HepG2 (cell line): Measurements from ENCODE around the gene ASB8. TPM values are rescaled to one million over a fixed set of nuclear protein-coding genes. Genes with fewer than 3 reads are reported as not detected.

Source experiments
- ATAC-seq: fragments of 200-7000 bp; cut with Tn5 transposase; 3 replicates; pipeline ENCODE4 v1.9.1; 2020; ENCODE audit warnings: mild to moderate bottlenecking, moderate library complexity
- BruUV-seq: library from RNA; stranded (reverse); fragments of 400-500 nt; replicated peaks from 2 replicates; lab custom pipeline; 2021; lab: Mats Ljungman, UMichigan
- CTCF ChIA-PET: fragments of 300-600 bp; formaldehyde crosslinking; extraction: SDS; loops from one replicate; lab custom pipeline; 2021; ENCODE audit warnings: low total read pairs, inconsistent platforms, low intra/inter-chr PET ratio; lab: Yijun Ruan, JAX
- POLR2A ChIA-PET: fragments of 350-600 bp; sonication (Branson Sonifier 250); formaldehyde crosslinking; loops from one replicate; lab custom pipeline; 2020; ENCODE audit warnings: antibody characterized with exemption, inconsistent platforms; lab: Yijun Ruan, JAX
- DNase-seq: peaks from one replicate; pipeline ENCODE4 v3.0.0-alpha.2; 2015; ENCODE audit warnings: low spot score
- FAIRE-seq: peaks from 3 replicates; lab custom pipeline; 2011; peaks lifted over from hg19 to GRCh38; lab: Jason Lieb, UNC
- H2AFZ ChIP-seq: one replicate; pipeline ENCODE4 v1.6.1; 2011; ENCODE audit warnings: low read length, inconsistent platforms
- H3K27ac ChIP-seq: fragments of 300-600 bp; 3 replicates; pipeline ENCODE4 v1.8.0; 2011; ENCODE audit warnings: mixed run types, mild to moderate bottlenecking, mixed read lengths, low read length, inconsistent platforms; ENCODE audit not compliant: insufficient read depth; ENCODE audit errors: extremely low read length
- H3K27me3 ChIP-seq, 2 experiments: fragments of 200-600 bp in 1 of 2; 2 replicates in 1 of 2; 3 replicates in 1 of 2; pipeline versions ENCODE4 v1.6.0 to v1.8.0; 2011; ENCODE audit warnings: low read length in 2 of 2, mild to moderate bottlenecking in 2 of 2, moderate library complexity in 2 of 2, inconsistent platforms in 1 of 2; ENCODE audit not compliant: insufficient read depth in 2 of 2, control insufficient read depth in 1 of 2
- H3K36me3 ChIP-seq, 2 experiments: fragments of 200-600 bp in 1 of 2; replicated peaks in 1 of 2; 2 replicates in 1 of 2; 3 replicates in 1 of 2; pipeline versions ENCODE4 v1.5.1 to v1.8.0; 2011; ENCODE audit warnings: low read length in 2 of 2, inconsistent platforms in 1 of 2; ENCODE audit not compliant: insufficient read depth in 2 of 2, control insufficient read depth in 1 of 2
- H3K4me1 ChIP-seq: 2 replicates; pipeline ENCODE4 v1.5.1; 2012; ENCODE audit warnings: low read length, inconsistent platforms; ENCODE audit not compliant: insufficient read depth
- H3K4me2 ChIP-seq: 2 replicates; pipeline ENCODE4 v1.6.0; 2011; ENCODE audit warnings: low read depth, low read length, inconsistent platforms
- H3K4me3 ChIP-seq, 3 experiments: fragments of 200-600 bp in 1 of 3; sonication (generic), shearing (Covaris generic) in 1 of 3; replicated peaks in 1 of 3; 2 replicates each; pipeline ENCODE4 v1.5.1; 2011 to 2016; ENCODE audit warnings: low read length in 3 of 3, inconsistent platforms in 2 of 3, low read depth in 2 of 3, mild to moderate bottlenecking in 2 of 3, control low read depth in 1 of 3, mixed read lengths in 1 of 3; ENCODE audit not compliant: insufficient read depth in 1 of 3
- H3K79me2 ChIP-seq: one replicate; pipeline ENCODE4 v1.6.1; 2011; ENCODE audit warnings: low read length, inconsistent platforms; ENCODE audit not compliant: insufficient read depth
- H3K9ac ChIP-seq: 2 replicates; pipeline ENCODE4 v1.6.0; 2011; ENCODE audit warnings: mild to moderate bottlenecking, low read depth, low read length, inconsistent platforms; ENCODE audit not compliant: insufficient read depth
- H3K9me3 ChIP-seq: 2 replicates; pipeline ENCODE4 v1.5.1; 2012; ENCODE audit warnings: mild to moderate bottlenecking, low read length
- H4K20me1 ChIP-seq: 2 replicates; pipeline ENCODE4 v1.6.0; 2011; ENCODE audit warnings: inconsistent platforms, mild to moderate bottlenecking, low read length, moderate library complexity; ENCODE audit not compliant: insufficient read depth
- CBX1 ChIP-seq: IDR thresholded peaks from one replicate; pipeline ENCODE4 v1.6.1; 2016; ENCODE audit warnings: antibody characterized with exemption, low read depth
- CTCF ChIP-seq: sonication (generic); formaldehyde crosslinking; IDR thresholded peaks from 2 replicates; pipeline ENCODE4 v1.5.0; 2020; ENCODE audit warnings: mild to moderate bottlenecking, missing genetic modification reagents, moderate library complexity
- KAT8 ChIP-seq: IDR thresholded peaks from 2 replicates; pipeline ENCODE4 v1.6.1; 2016; ENCODE audit warnings: missing genetic modification reagents, missing compliant biosample characterization
- KLF11 ChIP-seq: IDR thresholded peaks from 2 replicates; pipeline ENCODE4 v1.6.1; 2016; ENCODE audit warnings: missing compliant biosample characterization
- PRDM15 ChIP-seq: sonication (generic); formaldehyde crosslinking; IDR thresholded peaks from 2 replicates; pipeline ENCODE4 v1.4.0; 2020; ENCODE audit warnings: missing genetic modification reagents
- TCF7 ChIP-seq: sonication (generic); IDR thresholded peaks from 2 replicates; pipeline ENCODE4 v1.6.1; 2016; ENCODE audit warnings: antibody characterized with exemption, low read depth
- ZBTB1 ChIP-seq: sonication (generic); formaldehyde crosslinking; IDR thresholded peaks from 2 replicates; pipeline ENCODE4 v1.4.0; 2020; ENCODE audit warnings: missing genetic modification reagents, borderline replicate concordance
- ZGPAT ChIP-seq: IDR thresholded peaks from 2 replicates; pipeline ENCODE4 v1.6.1; 2016; ENCODE audit warnings: mild to moderate bottlenecking
- ZMYM4 ChIP-seq: sonication (generic); formaldehyde crosslinking; IDR thresholded peaks from 2 replicates; pipeline ENCODE4 v1.8.1; 2023; ENCODE audit warnings: mild to moderate bottlenecking, missing genetic modification reagents
- WGBS: methylation state at CpG from one replicate; pipeline ENCODE4 v1.1.6; 2017; ENCODE audit warnings: low lambda C conversion rate; 5-methylcytosine and 5-hydroxymethylcytosine counted together
- in situ Hi-C: cut with HindIII; loops from 2 replicates; pipeline ENCODE4 v1.10.0; 2017; ENCODE audit warnings: low pct_unique_long_range_greater_than_20kb; ENCODE audit not compliant: extremely low pct_ligation_motif_present
- intact Hi-C: fragments of 100-400 bp; cut with micrococcal nuclease; formaldehyde crosslinking; loops from one replicate; pipeline ENCODE4 v1.10.0; 2022; ENCODE audit not compliant: unreplicated experiment
- polyA plus RNA-seq, 8 experiments: library from polyadenylated mRNA; depleted of rRNA in 3 of 8; stranded (reverse) in 7 of 8; unstranded in 1 of 8; fragments of >200 nt; fragmentation: Illumina TruSeq in 4 of 8; extraction: Trizol in 4 of 8; gene quantifications; 2 replicates each; pipeline versions ENCODE4 v1.2.1 to v1.2.3, GENCODE V29; 2011 to 2016; ENCODE audit warnings: low read depth in 4 of 8, missing spikeins in 1 of 8, mixed read lengths in 1 of 8; ENCODE audit not compliant: insufficient read depth in 1 of 8
- total RNA-seq, 5 experiments: library from RNA; depleted of rRNA; stranded (reverse); fragments of >200 nt; fragmentation: Illumina TruSeq; extraction: Trizol; gene quantifications; 2 replicates each; pipeline ENCODE4 v1.2.3, GENCODE V29; 2016; ENCODE audit warnings: low read depth in 1 of 5

The ASB8 gene
- total and polyA plus RNA-seq, 2 of the 13 experiments (the other 11 are each of a cell fraction or from before 2014, with no cell fraction given) = 14.0 to 15.5 TPM

- Histone ChIP-seq H3K4me2 (no peak overlapping the region), H4K20me1 (no peaks in the 10 kb centered on the region), H3K4me3 (no peak overlapping the region), H3K9ac (no peak overlapping the region), H3K4me1 (0 out of 2 replicates have a peak, but pooled peaks cover under 1% of the 10 kb centered on the region), H3K27ac (no peak overlapping the region), H3K9me3 (no peaks in the 10 kb centered on the region), H2AFZ (no peak overlapping the region), H3K36me3 (no peaks in the 10 kb centered on the region), H3K79me2 (no peaks in the 10 kb centered on the region), H3K27me3 (peaks cover 2 to 35% of the 10 kb centered on the region in 2 experiments; a peak in 4 of 5 replicates)
- CTCF ChIA-PET = no interaction called here
- TF ChIP-seq KAT8 (CRISPR knock-in tag) = no peak
- no peak for TF ChIP-seq CBX1
- TF ChIP-seq PRDM15 = no peak
- no peak for TF ChIP-seq ZGPAT (CRISPR knock-in tag)
- TF ChIP-seq TCF7 = no peak
- TF ChIP-seq KLF11 (CRISPR knock-in tag) = no peak
- no peak for TF ChIP-seq CTCF (CRISPR knock-in tag)
- TF ChIP-seq ZBTB1 (CRISPR knock-in tag) = no peak
- no peak for TF ChIP-seq ZMYM4 (CRISPR knock-in tag)
- FAIRE-seq (no peak), DNase-seq (no peak), ATAC-seq (no peak)
- POLR2A ChIA-PET = no interaction called here
- in situ Hi-C loops (no loop called here), intact Hi-C loops (loop anchor here (10.0 kb wide), 1 partner anchor 427 kb away; no protein-coding TSS in a partner anchor)
- WGBS = 18% methylated on average over 8 of the region's 10 CpGs
- BruUV-seq = no TSS peak
Observed at GRCh38 chr12:48187916-48188695, 30.8 kb upstream of the ASB8 start.
